ENCODE results near the gene MAP3K20. TPM values are rescaled to one million over a fixed set of nuclear protein-coding genes. Genes with fewer than 3 reads are reported as not detected.

MAP3K20 gene
- total and polyA plus RNA-seq, 2 of the 4 experiments (the other 2 are of a cell fraction): 27.5 to 84.4 TPM

GRCh38 chr2:173165443-173166238 lies 90.0 kb downstream of the MAP3K20 start:
- POLR2A ChIA-PET (ENCODE audit: unreplicated experiment): no interaction called here
- no peak overlapping the region for H2AK9ac ChIP-seq (replicated peaks; ENCODE audit: low read depth, low read length, poor library complexity)
- H3K23ac ChIP-seq (ENCODE audit: low read depth, low read length): no peak overlapping the region
- no peaks in the 10 kb centered on the region for H3K27me3 ChIP-seq (ENCODE audit: control insufficient read depth, insufficient read depth, low read length)
- H2BK120ac ChIP-seq (ENCODE audit: low read depth, low read length): no peak overlapping the region
- WGBS, 2 experiments (ENCODE audit: extremely low coverage in 2 of 2, insufficient read length in 1 of 2): no CpG with 5 or more reads among the region's 5 CpGs
- no peak overlapping the region for H3K4me3 ChIP-seq (ENCODE audit: insufficient read depth, low read depth, low read length)
- no peak overlapping the region; the same call in 1 of the 2 replicates for H2BK20ac ChIP-seq (ENCODE audit: low read depth, low read length)
- H2BK15ac ChIP-seq (ENCODE audit: low read depth, low read length): no peak overlapping the region
- no TSS peak for BruUV-seq (replicated peaks)
- intact Hi-C loops (cut with micrococcal nuclease): loop anchor here (5.0 kb wide), 1 partner anchor 37 kb away; no protein-coding TSS in a partner anchor
- peak; percentile 34 for DNase-seq
- H3K9ac ChIP-seq (ENCODE audit: low read depth, low read length): no peak overlapping the region
- no peak overlapping the region for H3K27ac ChIP-seq (ENCODE audit: insufficient read depth, low read length)
- H3K56ac ChIP-seq (ENCODE audit: extremely low read depth, insufficient read depth, low read length): no peak overlapping the region
- H4K8ac ChIP-seq (ENCODE audit: low read depth in 2 of 2, low read length in 2 of 2): peak overlapping the region in 1 of 2 experiments; percentile 66; a peak in 2 of 4 replicates
- H3K14ac ChIP-seq (replicated peaks; ENCODE audit: low read depth, low read length): no peak overlapping the region
- in situ Hi-C loops (cut with MboI; ENCODE audit: low sequenced_read_pairs): no loop called here
- H3K4ac ChIP-seq (ENCODE audit: low read depth, low read length): peak overlapping the region; percentile 31; the same call in 1 of the 2 replicates
- H4K5ac ChIP-seq (ENCODE audit: low read depth, low read length): peak overlapping the region; percentile 5; the same call in 1 of the 2 replicates
- H4K20me1 ChIP-seq (ENCODE audit: insufficient read depth, low read length): peaks cover 4% of the 10 kb centered on the region; the same call in 1 of the 2 replicates
- peaks cover 9% of the 10 kb centered on the region for H3K4me1 ChIP-seq (ENCODE audit: control insufficient read depth, insufficient read depth, low read length)
- peaks cover 9% of the 10 kb centered on the region for H3K9me1 ChIP-seq (ENCODE audit: insufficient read depth, low read length)
- H2AFZ ChIP-seq (replicated peaks; ENCODE audit: low read length, poor library complexity): no peak overlapping the region
- H3K36me3 ChIP-seq (ENCODE audit: control insufficient read depth, insufficient read depth, low read length): peaks cover 1% of the 10 kb centered on the region; the same call in 1 of the 2 replicates
- H2AK5ac ChIP-seq (ENCODE audit: low read depth, low read length): no peak overlapping the region
- ATAC-seq (ENCODE audit: low read depth): peak; percentile 72
- H3K4me2 ChIP-seq (ENCODE audit: low read depth, low read length): no peak overlapping the region
- peak overlapping the region; percentile 9; the same call in 1 of the 2 replicates for H3K18ac ChIP-seq (ENCODE audit: low read depth, low read length)
- CTCF ChIA-PET: interaction anchor here (0.6 kb wide), 1 partner anchor 89 kb away, joined by 4 read pairs; no protein-coding TSS in a partner anchor
- H3K9me3 ChIP-seq (ENCODE audit: control insufficient read depth, insufficient read depth, low read length): no peaks in the 10 kb centered on the region; the same call in 1 of the 2 replicates
- dilution Hi-C loops (cut with HindIII; ENCODE audit: low sequenced_read_pairs, unreplicated experiment): no loop called here
- peak overlapping the region; percentile 54; the same call in 1 of the 2 replicates for H4K91ac ChIP-seq (ENCODE audit: insufficient read depth, low read depth, low read length)
- peak; percentile 58 for TF ChIP-seq MAFK (IDR thresholded peaks at IDR 0.05; ENCODE audit: low read depth, low read length)
- no peak for TF ChIP-seq USF2 (IDR thresholded peaks at IDR 0.05; ENCODE audit: low read depth, low read length)
- peak overlapping the region; percentile 7 for H2BK5ac ChIP-seq (ENCODE audit: low read depth, low read length, poor library complexity, severe bottlenecking)
- peaks cover 26 to 66% of the 10 kb centered on the region in 2 experiments for H3K79me1 ChIP-seq (ENCODE audit: low read depth in 1 of 2, low read length in 2 of 2)
